ENCODE data around the gene LHFPL6.

GRCh38 chr13:39468306-39468705, 134.7 kb downstream of the LHFPL6 start:
- TF ChIP-seq BHLHE40 (IDR thresholded peaks at IDR 0.05; ENCODE audit: borderline replicate concordance) (no peak), ELF4 (IDR thresholded peaks at IDR 0.05) (no peak), SP1 (IDR thresholded peaks at IDR 0.05) (no peak), FOXM1 (IDR thresholded peaks at IDR 0.05; ENCODE audit: borderline replicate concordance) (no peak), PKNOX1 (IDR thresholded peaks at IDR 0.05) (no peak), TARDBP (IDR thresholded peaks at IDR 0.05) (no peak), NFRKB (IDR thresholded peaks at IDR 0.05) (no peak)

Measured in HEK293T (cell line).